HG03457 (cell line): ENCODE measurements around the gene KMT5C.

Source experiments
- ATAC-seq: cut with Tn5 transposase; IDR thresholded peaks from one replicate; pipeline ENCODE4 v1.9.1; 2021; ENCODE audit warnings: moderate number of reproducible peaks; ENCODE audit not compliant: unreplicated experiment

The KMT5C gene

GRCh38 chr19:55339105-55339888 is at the start of gene KMT5C:
Gene KMT5C, plus strand, starts transcription at chr19:55339876. Its CDS starts 2,061 bp downstream, at chr19:55341937.
- peak; percentile 66 for ATAC-seq

- no peak for ATAC-seq
Observed at GRCh38 chr19:55297267-55297666, 42.4 kb upstream of the KMT5C start.

- no peak for ATAC-seq
Observed at GRCh38 chr19:55299991-55300390, 39.7 kb upstream of the KMT5C start.

- no peak for ATAC-seq
Observed at GRCh38 chr19:55300886-55301458, 38.7 kb upstream of the KMT5C start.

- ATAC-seq: no peak
Observed at GRCh38 chr19:55301459-55302317, 38.0 kb upstream of the KMT5C start.

- no peak for ATAC-seq
Observed at GRCh38 chr19:55302318-55302703, 37.4 kb upstream of the KMT5C start.

GRCh38 chr19:55303477-55303876 is 36.2 kb upstream of the KMT5C start:
- no peak for ATAC-seq

GRCh38 chr19:55304279-55304978 is 35.2 kb upstream of the KMT5C start:
- ATAC-seq: no peak

- no peak for ATAC-seq
Observed at GRCh38 chr19:55304980-55305379, 34.7 kb upstream of the KMT5C start.

GRCh38 chr19:55305491-55305890 is 34.2 kb upstream of the KMT5C start:
- no peak for ATAC-seq

- no peak for ATAC-seq
Observed at GRCh38 chr19:55305983-55306562, 33.6 kb upstream of the KMT5C start.

- ATAC-seq: no peak
Observed at GRCh38 chr19:55306712-55307111, 33.0 kb upstream of the KMT5C start.

GRCh38 chr19:55308281-55308680 is 31.4 kb upstream of the KMT5C start:
- ATAC-seq: no peak

GRCh38 chr19:55309448-55309847 is 30.2 kb upstream of the KMT5C start:
- no peak for ATAC-seq

- no peak for ATAC-seq
Observed at GRCh38 chr19:55310498-55310897, 29.2 kb upstream of the KMT5C start.

- no peak for ATAC-seq
Observed at GRCh38 chr19:55311397-55311796, 28.3 kb upstream of the KMT5C start.

GRCh38 chr19:55311797-55312196 is 27.9 kb upstream of the KMT5C start:
- no peak for ATAC-seq

- no peak for ATAC-seq
Observed at GRCh38 chr19:55312621-55313512, 26.8 kb upstream of the KMT5C start.

GRCh38 chr19:55314396-55314795 is 25.3 kb upstream of the KMT5C start:
- ATAC-seq: no peak
